ENCODE data around the gene RAPGEF5.

Gene RAPGEF5

GRCh38 chr7:22350466-22351328 is 6.3 kb downstream of the RAPGEF5 start:
- no peak for DNase-seq (ENCODE audit: low read depth in 1 of 2, low spot score in 1 of 2)

- no peak for DNase-seq (ENCODE audit: low read depth in 1 of 2, low spot score in 1 of 2)
Observed at GRCh38 chr7:22348379-22348778, 8.6 kb downstream of the RAPGEF5 start.

- no peak for DNase-seq (ENCODE audit: low read depth in 1 of 2, low spot score in 1 of 2)
Observed at GRCh38 chr7:22346383-22347107, 10.4 kb downstream of the RAPGEF5 start.

GRCh38 chr7:22344655-22345054 is 12.3 kb downstream of the RAPGEF5 start:
- DNase-seq (ENCODE audit: low read depth in 1 of 2, low spot score in 1 of 2), result no peak

GRCh38 chr7:22343612-22344011 is 13.3 kb downstream of the RAPGEF5 start:
- DNase-seq (ENCODE audit: low read depth in 1 of 2, low spot score in 1 of 2), result no peak

GRCh38 chr7:22343071-22343470 is 13.9 kb downstream of the RAPGEF5 start:
- DNase-seq (ENCODE audit: low read depth in 1 of 2, low spot score in 1 of 2), result no peak

- no peak for DNase-seq (ENCODE audit: low read depth in 1 of 2, low spot score in 1 of 2)
Observed at GRCh38 chr7:22339725-22340390, 17.1 kb downstream of the RAPGEF5 start.

GRCh38 chr7:22338877-22339276 is 18.1 kb downstream of the RAPGEF5 start:
- DNase-seq (ENCODE audit: low read depth in 1 of 2, low spot score in 1 of 2), result no peak

GRCh38 chr7:22338411-22338810 is 18.5 kb downstream of the RAPGEF5 start:
- no peak for DNase-seq (ENCODE audit: low read depth in 1 of 2, low spot score in 1 of 2)

GRCh38 chr7:22333680-22334141 is 23.2 kb downstream of the RAPGEF5 start:
- DNase-seq (ENCODE audit: low read depth in 1 of 2, low spot score in 1 of 2), result no peak

GRCh38 chr7:22332461-22332870 is 24.5 kb downstream of the RAPGEF5 start:
- no peak for DNase-seq (ENCODE audit: low read depth in 1 of 2, low spot score in 1 of 2)

- no peak for DNase-seq (ENCODE audit: low read depth in 1 of 2, low spot score in 1 of 2)
Observed at GRCh38 chr7:22331704-22332103, 25.2 kb downstream of the RAPGEF5 start.

GRCh38 chr7:22330903-22331302 is 26.1 kb downstream of the RAPGEF5 start:
- no peak for DNase-seq (ENCODE audit: low read depth in 1 of 2, low spot score in 1 of 2)

GRCh38 chr7:22329816-22330524 is 27.0 kb downstream of the RAPGEF5 start:
- DNase-seq (ENCODE audit: low read depth in 1 of 2, low spot score in 1 of 2), result no peak

GRCh38 chr7:22326181-22326580 is 30.8 kb downstream of the RAPGEF5 start:
- DNase-seq (ENCODE audit: low read depth in 1 of 2, low spot score in 1 of 2), result no peak

- no peak for DNase-seq (ENCODE audit: low read depth in 1 of 2, low spot score in 1 of 2)
Observed at GRCh38 chr7:22325671-22326070, 31.3 kb downstream of the RAPGEF5 start.

- no peak for DNase-seq (ENCODE audit: low read depth in 1 of 2, low spot score in 1 of 2)
Observed at GRCh38 chr7:22323714-22324113, 33.2 kb downstream of the RAPGEF5 start.

- DNase-seq (ENCODE audit: low read depth in 1 of 2, low spot score in 1 of 2), result no peak
Observed at GRCh38 chr7:22320416-22320815, 36.5 kb downstream of the RAPGEF5 start.

GRCh38 chr7:22319424-22320403 is 37.2 kb downstream of the RAPGEF5 start:
- DNase-seq (ENCODE audit: low read depth in 1 of 2, low spot score in 1 of 2), result no peak

- DNase-seq (ENCODE audit: low read depth in 1 of 2, low spot score in 1 of 2), result no peak
Observed at GRCh38 chr7:22318376-22318775, 38.6 kb downstream of the RAPGEF5 start.
